HEK293 (cell line): ENCODE measurements around the gene CNMD.

ENCODE experiments used
- CTCF ChIA-PET: fragments of 350-600 bp; formaldehyde crosslinking; extraction: SDS; loops from one replicate; lab custom pipeline; 2021; ENCODE audit warnings: antibody characterized with exemption; lab: Yijun Ruan, JAX
- POLR2A ChIA-PET: fragments of 300-600 bp; formaldehyde crosslinking; extraction: SDS; loops from one replicate; lab custom pipeline; 2020; ENCODE audit warnings: antibody characterized with exemption, inconsistent platforms; lab: Yijun Ruan, JAX
- H3K27ac ChIP-seq: fragments of 200-500 bp; sonication (Bioruptor generic); 2 replicates; pipeline ENCODE4 v1.5.1; 2014; ENCODE audit warnings: low read depth, low read length, control low read depth, inconsistent platforms; ENCODE audit errors: extremely low read depth
- H3K36me3 ChIP-seq, 2 experiments: fragments of 200-500 bp in 1 of 2; sonication (Bioruptor generic) in 1 of 2; 1 replicate in 1 of 2; 2 replicates in 1 of 2; pipeline ENCODE4 v1.5.1; 2014 to 2017; ENCODE audit warnings: inconsistent platforms in 2 of 2, low read length in 2 of 2; ENCODE audit not compliant: control insufficient read depth in 2 of 2, insufficient read depth in 1 of 2
- H3K4me1 ChIP-seq: fragments of 200-500 bp; sonication (Bioruptor generic); 2 replicates; pipeline ENCODE4 v1.5.1; 2014; ENCODE audit warnings: mild to moderate bottlenecking, low read length, inconsistent platforms; ENCODE audit not compliant: control insufficient read depth, insufficient read depth
- H3K4me3 ChIP-seq: 2 replicates; pipeline ENCODE4 v1.5.1; 2011; ENCODE audit warnings: low read depth, mild to moderate bottlenecking, control low read depth, low read length, moderate library complexity
- H3K9me3 ChIP-seq: fragments of 200-500 bp; sonication (Bioruptor generic); 2 replicates; pipeline ENCODE4 v1.5.1; 2014; ENCODE audit warnings: low read depth, low read length, inconsistent platforms; ENCODE audit not compliant: control insufficient read depth, insufficient read depth
- AEBP2 ChIP-seq: fragments of 450-650 bp; formaldehyde crosslinking; IDR thresholded peaks from 2 replicates; pipeline ENCODE4 v1.5.1; 2016; ENCODE audit warnings: missing biosample characterization, missing genetic modification characterization, borderline replicate concordance
- OVOL3 ChIP-seq: fragments of 450-650 bp; formaldehyde crosslinking; IDR thresholded peaks from 2 replicates; pipeline ENCODE4 v1.5.1; 2016; ENCODE audit warnings: missing biosample characterization, missing genetic modification characterization
- PBX3 ChIP-seq: sonication (generic); formaldehyde crosslinking; IDR thresholded peaks from 2 replicates; pipeline ENCODE4 v1.8.1; 2022; ENCODE audit warnings: mild to moderate bottlenecking, moderate library complexity, missing genetic modification reagents
- SETDB1 ChIP-seq: IDR thresholded peaks from one replicate; pipeline ENCODE4 v1.6.1; 2017; ENCODE audit warnings: mild to moderate bottlenecking, low read length, moderate library complexity, mixed read lengths; ENCODE audit not compliant: insufficient read length
- WT1 ChIP-seq: fragments of 450-650 bp; formaldehyde crosslinking; IDR thresholded peaks from 2 replicates; pipeline ENCODE4 v1.5.1; 2016; ENCODE audit warnings: missing biosample characterization, missing genetic modification characterization
- ZEB2 ChIP-seq: fragments of 450-650 bp; formaldehyde crosslinking; IDR thresholded peaks from 2 replicates; pipeline ENCODE4 v1.5.1; 2016; ENCODE audit warnings: missing biosample characterization, missing genetic modification characterization
- ZFHX2 ChIP-seq: fragments of 450-650 bp; formaldehyde crosslinking; conservative IDR thresholded peaks from 2 replicates; pipeline ENCODE4 v1.5.1; 2016; ENCODE audit warnings: missing biosample characterization, missing genetic modification characterization
- ZNF112 ChIP-seq: fragments of 450-650 bp; formaldehyde crosslinking; IDR thresholded peaks from 2 replicates; pipeline ENCODE4 v1.5.0; 2017; ENCODE audit warnings: missing biosample characterization, missing genetic modification characterization
- ZNF133 ChIP-seq: fragments of 450-650 bp; formaldehyde crosslinking; IDR thresholded peaks from 2 replicates; pipeline ENCODE4 v1.5.1; 2016; ENCODE audit warnings: missing biosample characterization, missing genetic modification characterization
- ZNF155 ChIP-seq: fragments of 450-650 bp; formaldehyde crosslinking; IDR thresholded peaks from 2 replicates; pipeline ENCODE4 v1.5.1; 2016; ENCODE audit warnings: missing biosample characterization, missing genetic modification characterization
- ZNF19 ChIP-seq: fragments of 450-650 bp; formaldehyde crosslinking; IDR thresholded peaks from 2 replicates; pipeline ENCODE4; 2016; ENCODE audit warnings: missing biosample characterization, missing genetic modification characterization, low read depth
- ZNF239 ChIP-seq: fragments of 450-650 bp; formaldehyde crosslinking; IDR thresholded peaks from 2 replicates; pipeline ENCODE4 v1.5.1; 2016; ENCODE audit warnings: missing biosample characterization, missing genetic modification characterization
- ZNF248 ChIP-seq: fragments of 450-650 bp; formaldehyde crosslinking; IDR thresholded peaks from 2 replicates; pipeline ENCODE4 v1.5.1; 2017; ENCODE audit warnings: missing biosample characterization, missing genetic modification characterization
- ZNF280C ChIP-seq: fragments of 450-650 bp; formaldehyde crosslinking; IDR thresholded peaks from 2 replicates; pipeline ENCODE4 v1.5.1; 2016; ENCODE audit warnings: missing biosample characterization, missing genetic modification characterization
- ZNF324 ChIP-seq: fragments of 450-650 bp; formaldehyde crosslinking; IDR thresholded peaks from 2 replicates; pipeline ENCODE4 v1.5.1; 2016; ENCODE audit warnings: missing biosample characterization, missing genetic modification characterization
- ZNF398 ChIP-seq: fragments of 450-650 bp; formaldehyde crosslinking; IDR thresholded peaks from 2 replicates; pipeline ENCODE4 v1.5.1; 2017; ENCODE audit warnings: missing biosample characterization, missing genetic modification characterization
- ZNF416 ChIP-seq: fragments of 450-650 bp; formaldehyde crosslinking; IDR thresholded peaks from 2 replicates; pipeline ENCODE4 v1.5.1; 2016; ENCODE audit warnings: missing biosample characterization, missing genetic modification characterization
- ZNF558 ChIP-seq: fragments of 450-650 bp; formaldehyde crosslinking; IDR thresholded peaks from 2 replicates; pipeline ENCODE4 v1.5.1; 2016; ENCODE audit warnings: missing biosample characterization, missing genetic modification characterization
- ZNF585B ChIP-seq: fragments of 450-650 bp; formaldehyde crosslinking; IDR thresholded peaks from 2 replicates; pipeline ENCODE4 v1.5.1; 2016; ENCODE audit warnings: missing biosample characterization, missing genetic modification characterization
- ZNF747 ChIP-seq: fragments of 450-650 bp; formaldehyde crosslinking; IDR thresholded peaks from 2 replicates; pipeline ENCODE4 v1.5.1; 2016; ENCODE audit warnings: missing biosample characterization, missing genetic modification characterization
- ZNF830 ChIP-seq: fragments of 450-650 bp; IDR thresholded peaks from 2 replicates; pipeline ENCODE4 v1.5.0; 2018; ENCODE audit warnings: missing biosample characterization, missing genetic modification characterization, low read depth, mild to moderate bottlenecking, moderate library complexity
- ZSCAN18 ChIP-seq: fragments of 450-650 bp; formaldehyde crosslinking; IDR thresholded peaks from 2 replicates; pipeline ENCODE4 v1.5.1; 2016; ENCODE audit warnings: missing biosample characterization, missing genetic modification characterization

Gene CNMD

GRCh38 chr13:52785739-52786138 lies 46.1 kb upstream of the CNMD start:
- TF ChIP-seq ZNF558 (tag by site-specific recombination): no peak
- peak; percentile 74 for TF ChIP-seq WT1
- H3K36me3 ChIP-seq: no peaks in the 10 kb centered on the region
- no peak overlapping the region for H3K27ac ChIP-seq
- POLR2A ChIA-PET: no interaction called here
- H3K9me3 ChIP-seq: no peaks in the 10 kb centered on the region
- H3K4me1 ChIP-seq: no peaks in the 10 kb centered on the region
- CTCF ChIA-PET: no interaction called here
- no peak overlapping the region for H3K4me3 ChIP-seq

GRCh38 chr13:52784591-52785340 lies 45.1 kb upstream of the CNMD start:
- CTCF ChIA-PET: interaction anchor here (0.6 kb wide), 1 partner anchor 58 kb away, joined by 3 read pairs; no protein-coding TSS in a partner anchor

More at GRCh38 chr13:52784591-52785340, 45.1 kb upstream of the CNMD start:
- Histone ChIP-seq H3K36me3 (no peaks in the 10 kb centered on the region), H3K4me1 (no peaks in the 10 kb centered on the region; the same call in 1 of the 2 replicates), H3K4me3 (no peak overlapping the region), H3K27ac (no peak overlapping the region), H3K9me3 (no peaks in the 10 kb centered on the region)
- POLR2A ChIA-PET: no interaction called here
- TF ChIP-seq ZNF239 (no peak), ZNF398 (no peak), ZNF324 (no peak), SETDB1 (no peak), ZNF280C (tag by site-specific recombination) (no peak), ZNF747 (no peak), ZNF248 (no peak), PBX3 (CRISPR knock-in tag) (no peak), ZNF19 (tag by site-specific recombination) (no peak), ZNF112 (tag by site-specific recombination) (no peak), ZNF416 (tag by site-specific recombination) (no peak), ZEB2 (tag by site-specific recombination) (no peak), ZNF585B (tag by site-specific recombination) (no peak), ZNF155 (tag by site-specific recombination) (no peak), ZNF133 (no peak), ZNF830 (tag by site-specific recombination) (no peak), ZSCAN18 (tag by site-specific recombination) (no peak), AEBP2 (tag by site-specific recombination) (no peak), ZFHX2 (tag by site-specific recombination) (no peak), OVOL3 (tag by site-specific recombination) (no peak)
